ENCODE data around the gene SLIT1.

GRCh38 chr10:97074256-97075145 is 111.3 kb downstream of the SLIT1 start:
- TF ChIP-seq, protein P1, sequence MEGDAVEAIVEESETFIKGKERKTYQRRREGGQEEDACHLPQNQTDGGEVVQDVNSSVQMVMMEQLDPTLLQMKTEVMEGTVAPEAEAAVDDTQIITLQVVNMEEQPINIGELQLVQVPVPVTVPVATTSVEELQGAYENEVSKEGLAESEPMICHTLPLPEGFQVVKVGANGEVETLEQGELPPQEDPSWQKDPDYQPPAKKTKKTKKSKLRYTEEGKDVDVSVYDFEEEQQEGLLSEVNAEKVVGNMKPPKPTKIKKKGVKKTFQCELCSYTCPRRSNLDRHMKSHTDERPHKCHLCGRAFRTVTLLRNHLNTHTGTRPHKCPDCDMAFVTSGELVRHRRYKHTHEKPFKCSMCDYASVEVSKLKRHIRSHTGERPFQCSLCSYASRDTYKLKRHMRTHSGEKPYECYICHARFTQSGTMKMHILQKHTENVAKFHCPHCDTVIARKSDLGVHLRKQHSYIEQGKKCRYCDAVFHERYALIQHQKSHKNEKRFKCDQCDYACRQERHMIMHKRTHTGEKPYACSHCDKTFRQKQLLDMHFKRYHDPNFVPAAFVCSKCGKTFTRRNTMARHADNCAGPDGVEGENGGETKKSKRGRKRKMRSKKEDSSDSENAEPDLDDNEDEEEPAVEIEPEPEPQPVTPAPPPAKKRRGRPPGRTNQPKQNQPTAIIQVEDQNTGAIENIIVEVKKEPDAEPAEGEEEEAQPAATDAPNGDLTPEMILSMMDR (IDR thresholded peaks at IDR 0.05) = no peak
- TF ChIP-seq POLR2A (IDR thresholded peaks at IDR 0.05) = no peak

Measured in lower leg skin (tissue), 3 donors.